Progenitor cell of endocrine pancreas (in vitro differentiated cells): ENCODE measurements around the gene CPM. TPM values are rescaled to one million over a fixed set of nuclear protein-coding genes. Genes with fewer than 3 reads are reported as not detected.

Experiments
- DNase-seq: peaks from one replicate; pipeline ENCODE4 v3.0.0; 2021; ENCODE audit warnings: low spot score; ENCODE audit not compliant: unreplicated experiment
- H3K27ac Mint-ChIP-seq: 2 replicates; pipeline ENCODE4 v1.8.0; 2021; ENCODE audit warnings: mild to moderate bottlenecking, moderate library complexity, mixed read lengths
- H3K27me3 Mint-ChIP-seq: 2 replicates; pipeline ENCODE4 v1.8.0; 2021; ENCODE audit warnings: mixed read lengths
- H3K36me3 Mint-ChIP-seq: 2 replicates; pipeline ENCODE4 v1.8.0; 2022; ENCODE audit warnings: mixed read lengths; ENCODE audit not compliant: insufficient read depth
- H3K4me1 Mint-ChIP-seq: 2 replicates; pipeline ENCODE4 v1.8.0; 2021; ENCODE audit warnings: low read depth, mixed read lengths
- H3K4me3 Mint-ChIP-seq: 2 replicates; pipeline ENCODE4 v1.8.0; 2021; ENCODE audit warnings: low read depth, mild to moderate bottlenecking, moderate library complexity, mixed read lengths
- H3K9me3 Mint-ChIP-seq: 2 replicates; pipeline ENCODE4 v1.8.0; 2021; ENCODE audit warnings: low read depth, mixed read lengths
- total RNA-seq: library from RNA; stranded (reverse); gene quantifications from 2 replicates; pipeline ENCODE4 v1.2.1, GENCODE V29; 2021
- TF ChIP-seq, protein P1 (sequence below): fragments of 200-600 bp; sonication (generic); IDR thresholded peaks from one replicate; pipeline ENCODE4 v1.5.0; 2021; ENCODE audit warnings: antibody characterized with exemption, mild to moderate bottlenecking; ENCODE audit not compliant: unreplicated experiment

CPM gene
- total RNA-seq, 1 donor from 2014 or later = 28.0 TPM

DNA sequence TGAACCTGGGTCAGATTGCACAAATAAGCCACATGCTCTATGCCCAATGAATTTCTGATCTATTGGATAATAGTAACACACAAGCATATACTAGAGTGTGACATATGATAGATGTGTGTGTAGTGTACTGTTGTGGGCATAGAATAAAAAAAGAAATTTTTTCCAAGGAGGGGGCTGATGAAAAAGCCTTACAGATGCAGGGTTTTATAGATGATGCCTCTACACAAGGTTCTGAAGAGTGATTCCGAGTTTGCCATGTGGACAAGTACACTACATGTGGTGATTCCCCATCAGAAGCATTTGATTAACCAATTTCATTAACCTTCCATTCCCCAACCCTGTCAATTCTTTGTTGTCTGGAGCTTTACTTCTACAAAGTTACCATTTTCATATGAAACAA lies 45.3 kb downstream of the CPM start:
- peaks cover 3% of the 10 kb centered on the region for H3K36me3 Mint-ChIP-seq
- H3K9me3 Mint-ChIP-seq = no peaks in the 10 kb centered on the region
- H3K27ac Mint-ChIP-seq = no peak overlapping the region

DNA sequence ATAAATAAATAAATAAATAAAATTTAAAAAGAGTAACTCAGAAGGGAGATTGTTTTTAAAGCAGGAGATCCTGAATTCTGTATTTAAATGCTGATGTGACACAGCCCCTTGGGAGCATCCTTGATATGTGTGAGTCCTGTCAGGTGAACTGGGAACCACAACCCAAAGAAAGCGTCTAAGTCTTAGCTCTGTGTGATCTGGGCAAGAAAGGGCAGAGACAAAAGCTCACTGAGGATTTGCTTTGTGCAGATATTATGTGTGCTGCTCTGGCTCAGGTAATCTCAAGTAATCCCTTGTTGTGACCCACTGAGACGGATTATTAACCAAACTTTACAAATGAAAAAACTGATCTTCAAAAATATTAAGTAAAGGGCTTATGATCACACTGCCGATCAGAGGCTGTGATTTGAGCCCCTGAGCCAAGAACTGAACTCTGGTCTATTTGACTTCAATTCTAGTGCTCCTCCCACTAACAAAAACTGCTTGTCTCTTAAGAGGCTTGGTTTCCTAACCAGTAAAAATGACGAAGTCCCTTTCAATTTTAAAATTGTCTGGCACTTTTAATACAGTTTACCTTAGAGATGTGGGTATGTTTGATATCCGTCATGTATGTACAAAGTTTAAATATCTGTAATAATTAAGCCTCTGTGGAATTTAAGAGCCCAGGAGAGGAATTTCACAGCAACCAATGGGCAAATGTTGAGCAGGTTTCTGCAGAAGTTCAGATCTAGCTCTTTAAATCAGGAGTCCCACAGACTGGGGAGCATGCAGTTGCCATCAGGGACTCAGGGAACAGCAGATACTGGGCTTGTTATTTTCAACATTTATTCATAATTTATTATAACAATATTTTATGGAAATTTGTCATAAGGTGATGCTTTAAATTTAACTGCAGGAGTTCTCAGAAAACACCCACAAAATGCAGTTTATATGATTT lies 46.1 kb downstream of the CPM start:
- Mint-ChIP-seq H3K27me3 (no peaks in the 10 kb centered on the region), H3K4me3 (no peak overlapping the region), H3K4me1 (peaks cover 4% of the 10 kb centered on the region), H3K36me3 (peaks cover 9% of the 10 kb centered on the region), H3K27ac (no peak overlapping the region), H3K9me3 (peaks cover 3% of the 10 kb centered on the region)
- TF ChIP-seq, protein P1, sequence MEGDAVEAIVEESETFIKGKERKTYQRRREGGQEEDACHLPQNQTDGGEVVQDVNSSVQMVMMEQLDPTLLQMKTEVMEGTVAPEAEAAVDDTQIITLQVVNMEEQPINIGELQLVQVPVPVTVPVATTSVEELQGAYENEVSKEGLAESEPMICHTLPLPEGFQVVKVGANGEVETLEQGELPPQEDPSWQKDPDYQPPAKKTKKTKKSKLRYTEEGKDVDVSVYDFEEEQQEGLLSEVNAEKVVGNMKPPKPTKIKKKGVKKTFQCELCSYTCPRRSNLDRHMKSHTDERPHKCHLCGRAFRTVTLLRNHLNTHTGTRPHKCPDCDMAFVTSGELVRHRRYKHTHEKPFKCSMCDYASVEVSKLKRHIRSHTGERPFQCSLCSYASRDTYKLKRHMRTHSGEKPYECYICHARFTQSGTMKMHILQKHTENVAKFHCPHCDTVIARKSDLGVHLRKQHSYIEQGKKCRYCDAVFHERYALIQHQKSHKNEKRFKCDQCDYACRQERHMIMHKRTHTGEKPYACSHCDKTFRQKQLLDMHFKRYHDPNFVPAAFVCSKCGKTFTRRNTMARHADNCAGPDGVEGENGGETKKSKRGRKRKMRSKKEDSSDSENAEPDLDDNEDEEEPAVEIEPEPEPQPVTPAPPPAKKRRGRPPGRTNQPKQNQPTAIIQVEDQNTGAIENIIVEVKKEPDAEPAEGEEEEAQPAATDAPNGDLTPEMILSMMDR = no peak
- DNase-seq = no peak

More for the DNA sequence above, 45.3 kb downstream of the CPM start:
- no peak overlapping the region for H3K4me3 Mint-ChIP-seq
- no peak for DNase-seq
- H3K4me1 Mint-ChIP-seq = peaks cover 4% of the 10 kb centered on the region
- H3K27me3 Mint-ChIP-seq = no peaks in the 10 kb centered on the region
- TF ChIP-seq, protein P1 = no peak

DNA sequence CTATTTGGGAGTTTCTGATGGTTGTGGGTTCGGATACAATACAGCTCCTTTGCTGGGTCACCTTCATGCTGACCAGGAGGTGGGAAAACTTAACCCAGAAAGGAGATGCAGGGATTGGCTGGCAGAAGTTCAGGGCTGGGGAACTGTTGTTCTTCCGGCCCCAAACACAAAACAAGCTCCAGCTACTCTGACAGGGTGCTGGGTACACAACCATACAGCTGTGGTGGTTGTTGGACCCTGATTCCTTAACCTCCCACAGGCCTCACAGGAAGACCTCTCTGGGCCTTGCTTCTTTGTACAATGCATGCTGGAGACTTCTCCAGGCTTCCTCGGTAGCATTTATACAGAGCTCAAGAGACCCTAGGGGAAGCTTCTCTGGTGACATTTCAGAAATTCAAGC lies 47.6 kb downstream of the CPM start:
- Mint-ChIP-seq H3K9me3 (peaks cover 3% of the 10 kb centered on the region), H3K27me3 (no peaks in the 10 kb centered on the region), H3K27ac (no peak overlapping the region), H3K4me3 (no peak overlapping the region), H3K4me1 (peaks cover 4% of the 10 kb centered on the region), H3K36me3 (peaks cover 9% of the 10 kb centered on the region)
- DNase-seq = no peak
- TF ChIP-seq, protein P1 = no peak

DNA sequence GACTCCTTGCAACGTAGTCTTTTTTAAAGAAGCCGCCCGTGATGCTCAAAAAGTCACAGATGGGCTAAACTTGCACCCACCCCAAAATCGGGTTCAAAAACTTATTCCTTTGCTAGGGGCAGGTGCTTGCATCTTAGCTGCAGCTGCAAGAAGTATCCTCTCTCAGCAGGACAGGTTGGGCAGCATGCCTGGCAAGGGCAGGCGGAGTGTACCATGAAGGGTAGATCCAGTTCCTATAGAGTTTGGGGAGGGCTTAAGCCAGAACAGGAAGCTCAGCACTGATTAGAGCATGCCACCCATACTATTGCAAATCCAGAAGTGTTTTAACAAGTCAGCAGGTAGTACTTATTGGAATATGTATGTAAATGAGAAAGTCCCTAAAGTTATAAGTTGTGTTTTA lies 48.7 kb downstream of the CPM start:
- Mint-ChIP-seq H3K27me3 (no peaks in the 10 kb centered on the region), H3K27ac (no peak overlapping the region), H3K9me3 (peaks cover 3% of the 10 kb centered on the region), H3K4me1 (peaks cover 4% of the 10 kb centered on the region), H3K4me3 (no peak overlapping the region), H3K36me3 (peaks cover 9% of the 10 kb centered on the region)
- no peak for DNase-seq
- TF ChIP-seq, protein P1 = no peak

DNA sequence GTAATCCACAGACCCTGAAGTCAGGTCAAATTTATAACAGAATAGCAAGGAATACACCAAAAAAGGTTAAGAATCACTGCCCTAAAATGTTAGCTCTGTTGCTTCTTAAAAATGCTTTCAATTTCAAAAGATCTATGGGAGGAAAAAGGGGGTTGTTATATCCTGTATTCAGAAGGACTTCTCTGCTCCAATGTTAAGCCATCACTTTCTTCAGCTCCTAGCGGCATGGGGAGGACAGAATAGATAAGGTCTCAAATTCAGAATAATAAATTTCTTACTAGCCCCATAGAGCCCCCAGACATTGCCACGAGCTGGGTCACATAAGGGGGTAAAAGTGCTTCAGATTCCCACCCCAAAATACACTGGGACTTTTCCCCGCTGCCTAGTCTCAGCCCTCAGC lies 49.8 kb downstream of the CPM start:
- Mint-ChIP-seq H3K4me3 (no peak overlapping the region), H3K27me3 (no peaks in the 10 kb centered on the region), H3K36me3 (peaks cover 15% of the 10 kb centered on the region), H3K4me1 (peaks cover 1% of the 10 kb centered on the region), H3K9me3 (peaks cover 8% of the 10 kb centered on the region), H3K27ac (no peak overlapping the region)
- no peak for DNase-seq
- TF ChIP-seq, protein P1 = no peak
